Kidney (tissue), 14 donors: ENCODE measurements around the gene GOSR1. TPM values are rescaled to one million over a fixed set of nuclear protein-coding genes. Genes with fewer than 3 reads are reported as not detected.
"Not testable (repeated sequence)": the region's sequence is repeated elsewhere in the genome, so short reads cannot be mapped to it uniquely, and the experiment has no call there.

Experiments used
- DNase-seq, 5 donors: peaks; one replicate each; pipeline ENCODE4 v3.0.0-alpha.2; 2013 to 2020
- FAIRE-seq: peaks from 2 replicates; lab custom pipeline; 2012; peaks lifted over from hg19 to GRCh38; lab: Jason Lieb, UNC
- H3K27ac ChIP-seq, 2 donors: one replicate each; pipeline ENCODE4 v1.7.0; 2013; ENCODE audit warnings: low read depth in 2 of 2, low read length in 2 of 2, inconsistent platforms in 1 of 2
- H3K27me3 ChIP-seq: one replicate; pipeline ENCODE4 v1.7.1; 2013; ENCODE audit warnings: low read length, inconsistent platforms; ENCODE audit not compliant: control insufficient read depth, insufficient read depth
- H3K36me3 ChIP-seq, 3 donors: one replicate each; pipeline versions ENCODE4 v1.7.0 to v1.7.1; 2013; ENCODE audit warnings: low read length in 3 of 3, control low read depth in 1 of 3, inconsistent platforms in 1 of 3; ENCODE audit not compliant: insufficient read depth in 3 of 3, control insufficient read depth in 2 of 3
- H3K4me1 ChIP-seq, 3 donors: one replicate each; pipeline versions ENCODE4 v1.7.0 to v1.7.1; 2013; ENCODE audit warnings: low read length in 3 of 3, inconsistent platforms in 1 of 3, low read depth in 1 of 3; ENCODE audit not compliant: control insufficient read depth in 2 of 3, insufficient read depth in 2 of 3
- H3K4me3 ChIP-seq, 3 donors: one replicate each; pipeline versions ENCODE4 v1.7.0 to v1.8.1; 2013; ENCODE audit warnings: low read length in 3 of 3, control low read depth in 1 of 3, inconsistent platforms in 1 of 3
- H3K9ac ChIP-seq, 3 donors: one replicate each; pipeline versions ENCODE4 v1.7.0 to v1.7.1; 2013; ENCODE audit warnings: low read length in 3 of 3, control low read depth in 1 of 3, inconsistent platforms in 1 of 3
- H3K9me3 ChIP-seq, 3 donors: one replicate each; pipeline versions ENCODE4 v1.7.0 to v1.7.1; 2013; ENCODE audit warnings: low read length in 3 of 3, control low read depth in 1 of 3, inconsistent platforms in 1 of 3; ENCODE audit not compliant: control insufficient read depth in 2 of 3, insufficient read depth in 1 of 3
- intact Hi-C: fragments of 100-400 bp; cut with DNase I; formaldehyde crosslinking; loops from one replicate; pipeline ENCODE4 v1.11.1; 2022
- polyA plus RNA-seq: library from polyadenylated mRNA; stranded (reverse); fragments of 350-450 nt; fragmentation: Illumina TruSeq; extraction: RNeasy Lipid Tissue Mini Kit (QIAGEN cat#74804); gene quantifications from one replicate; pipeline ENCODE4 v1.2.3, GENCODE V29; 2014; ENCODE audit warnings: low read depth, low replicate concordance; ENCODE audit not compliant: insufficient read depth
- total RNA-seq: library from RNA; stranded (reverse); fragmentation: NEBNext Ultra II Directional; extraction: Animal tissue kit (Norgen Biotek cat#: 25700); gene quantifications from one replicate; pipeline ENCODE4 v1.2.1, GENCODE V29; 2021
- TF ChIP-seq, protein P1 (sequence below): IDR thresholded peaks from 3 replicates; pipeline ENCODE4 v1.5.1; 2012; ENCODE audit warnings: mild to moderate bottlenecking, moderate library complexity, borderline replicate concordance; ENCODE audit not compliant: insufficient read depth; ENCODE audit errors: extremely low read depth
- donor health status: control.
- donor health status: control.
- donor health status: control.
- donor health status: control.
- donor health status: control.
- donor health status: DM: yes; HTN: yes; CAD: no.
- donor health status: Normal renal cell carcinoma (clear cell type).

The GOSR1 gene
- total and polyA plus RNA-seq, 2 donors from 2014 or later = 16.8 to 65.6 TPM

- H3K9ac ChIP-seq, H3K27ac ChIP-seq, DNase-seq, H3K4me3 ChIP-seq, FAIRE-seq, intact Hi-C loops, H3K36me3 ChIP-seq, H3K9me3 ChIP-seq, H3K4me1 ChIP-seq, H3K27me3 ChIP-seq: not testable (repeated sequence)
Measured at GRCh38 chr17:30563131-30563904, 86.1 kb downstream of the GOSR1 start.

DNA sequence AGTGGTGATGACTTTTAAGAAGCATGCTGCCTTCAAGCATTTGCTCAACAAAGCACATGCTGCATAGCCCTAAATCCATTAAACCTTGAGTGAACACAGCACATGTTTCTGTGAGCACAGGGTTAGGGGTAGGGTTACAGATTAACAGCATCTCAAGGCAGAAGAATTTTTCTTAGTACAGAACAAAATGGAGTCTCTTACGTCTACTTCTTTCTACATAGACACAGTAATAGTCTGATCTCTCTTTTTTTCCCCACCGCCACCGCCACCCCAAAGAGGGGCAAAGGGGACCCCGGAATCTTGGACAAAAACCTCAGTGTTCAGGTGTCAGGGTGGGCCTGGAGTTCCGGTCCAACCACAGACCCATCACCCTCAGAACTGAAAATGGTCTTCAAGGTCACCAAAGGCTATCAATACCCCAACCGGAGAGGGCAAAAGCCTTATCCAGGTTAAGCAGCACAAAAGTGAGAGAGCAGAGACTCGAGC, 86.7 kb downstream of the GOSR1 start:
- FAIRE-seq, H3K27ac ChIP-seq, H3K4me1 ChIP-seq, H3K36me3 ChIP-seq, H3K27me3 ChIP-seq, H3K9ac ChIP-seq, H3K4me3 ChIP-seq, intact Hi-C loops, H3K9me3 ChIP-seq: not testable (repeated sequence)
- DNase-seq = peak in 2 of 5 donors; percentile 29 to 53

DNA sequence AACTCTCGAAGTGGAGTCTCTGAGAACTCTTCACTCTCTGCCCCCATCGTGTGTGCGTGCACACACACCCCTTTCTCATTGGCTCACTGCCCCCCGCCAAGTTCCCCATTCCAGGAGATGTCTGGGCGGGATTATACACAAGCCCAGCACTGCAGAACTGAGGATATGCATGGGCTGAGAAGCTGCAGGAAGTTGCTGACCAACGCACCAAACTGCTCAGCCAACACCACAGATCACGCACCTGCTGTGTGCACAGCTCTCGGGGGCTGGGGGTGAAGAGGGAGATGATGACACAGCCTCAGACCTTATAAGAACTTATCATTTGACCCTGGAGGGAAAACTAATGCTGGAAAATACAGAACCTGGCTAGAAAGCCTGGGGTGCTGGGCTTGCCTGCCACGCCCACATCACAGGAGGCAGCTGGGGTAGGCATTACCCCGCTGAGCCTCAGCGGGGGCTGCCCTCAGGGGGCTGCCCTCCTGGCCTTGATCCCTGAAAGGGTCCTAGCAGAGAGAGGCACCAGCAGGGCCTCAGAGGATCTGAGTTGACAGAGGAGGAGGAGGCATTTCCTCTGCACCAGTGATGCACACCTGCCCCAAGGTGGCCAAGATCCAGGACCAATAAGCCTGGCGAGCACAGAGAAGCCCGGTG, 87.3 kb downstream of the GOSR1 start:
- not testable (repeated sequence) for FAIRE-seq

GRCh38 chr17:30565073-30565935, 88.1 kb downstream of the GOSR1 start:
- TF ChIP-seq, protein P1, sequence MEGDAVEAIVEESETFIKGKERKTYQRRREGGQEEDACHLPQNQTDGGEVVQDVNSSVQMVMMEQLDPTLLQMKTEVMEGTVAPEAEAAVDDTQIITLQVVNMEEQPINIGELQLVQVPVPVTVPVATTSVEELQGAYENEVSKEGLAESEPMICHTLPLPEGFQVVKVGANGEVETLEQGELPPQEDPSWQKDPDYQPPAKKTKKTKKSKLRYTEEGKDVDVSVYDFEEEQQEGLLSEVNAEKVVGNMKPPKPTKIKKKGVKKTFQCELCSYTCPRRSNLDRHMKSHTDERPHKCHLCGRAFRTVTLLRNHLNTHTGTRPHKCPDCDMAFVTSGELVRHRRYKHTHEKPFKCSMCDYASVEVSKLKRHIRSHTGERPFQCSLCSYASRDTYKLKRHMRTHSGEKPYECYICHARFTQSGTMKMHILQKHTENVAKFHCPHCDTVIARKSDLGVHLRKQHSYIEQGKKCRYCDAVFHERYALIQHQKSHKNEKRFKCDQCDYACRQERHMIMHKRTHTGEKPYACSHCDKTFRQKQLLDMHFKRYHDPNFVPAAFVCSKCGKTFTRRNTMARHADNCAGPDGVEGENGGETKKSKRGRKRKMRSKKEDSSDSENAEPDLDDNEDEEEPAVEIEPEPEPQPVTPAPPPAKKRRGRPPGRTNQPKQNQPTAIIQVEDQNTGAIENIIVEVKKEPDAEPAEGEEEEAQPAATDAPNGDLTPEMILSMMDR = no peak
- no peaks in the 10 kb centered on the region for H3K27me3 ChIP-seq
- no peak for FAIRE-seq

More for the DNA sequence above, 87.3 kb downstream of the GOSR1 start:
- H3K27me3 ChIP-seq, H3K27ac ChIP-seq, H3K36me3 ChIP-seq, intact Hi-C loops, H3K9me3 ChIP-seq, H3K4me3 ChIP-seq, H3K9ac ChIP-seq, H3K4me1 ChIP-seq: not testable (repeated sequence)
- peak in 2 of 5 donors; percentile 37 to 42 for DNase-seq

GRCh38 chr17:30566104-30566503, 88.9 kb downstream of the GOSR1 start:
- H3K4me1 ChIP-seq, H3K9me3 ChIP-seq, H3K27ac ChIP-seq, FAIRE-seq, H3K27me3 ChIP-seq, H3K4me3 ChIP-seq, intact Hi-C loops, H3K36me3 ChIP-seq, H3K9ac ChIP-seq: not testable (repeated sequence)
- DNase-seq = peak in 3 of 5 donors; percentile 33 to 56 (median 45)

More at GRCh38 chr17:30565073-30565935, 88.1 kb downstream of the GOSR1 start:
- Histone ChIP-seq H3K9ac (no peak overlapping the region), H3K27ac (no peak overlapping the region), H3K4me3 (no peak overlapping the region), H3K9me3 (no peaks in the 10 kb centered on the region), H3K36me3 (no peaks in the 10 kb centered on the region), H3K4me1 (no peaks in the 10 kb centered on the region)
- DNase-seq = peak in 1 of 5 donors; percentile 18
- intact Hi-C loops = no loop called here

GRCh38 chr17:30566516-30567225, 89.5 kb downstream of the GOSR1 start:
- H3K4me3 ChIP-seq, FAIRE-seq, H3K9ac ChIP-seq, H3K4me1 ChIP-seq, H3K27ac ChIP-seq, H3K36me3 ChIP-seq, H3K27me3 ChIP-seq, H3K9me3 ChIP-seq, intact Hi-C loops: not testable (repeated sequence)
- peak in 1 of 5 donors; percentile 52 for DNase-seq
